Measurements from ENCODE around the gene ATAD2B.
A peak's percentile ranks its signal among the peaks of the same experiment; 100 is the strongest.

Gene ATAD2B

DNA sequence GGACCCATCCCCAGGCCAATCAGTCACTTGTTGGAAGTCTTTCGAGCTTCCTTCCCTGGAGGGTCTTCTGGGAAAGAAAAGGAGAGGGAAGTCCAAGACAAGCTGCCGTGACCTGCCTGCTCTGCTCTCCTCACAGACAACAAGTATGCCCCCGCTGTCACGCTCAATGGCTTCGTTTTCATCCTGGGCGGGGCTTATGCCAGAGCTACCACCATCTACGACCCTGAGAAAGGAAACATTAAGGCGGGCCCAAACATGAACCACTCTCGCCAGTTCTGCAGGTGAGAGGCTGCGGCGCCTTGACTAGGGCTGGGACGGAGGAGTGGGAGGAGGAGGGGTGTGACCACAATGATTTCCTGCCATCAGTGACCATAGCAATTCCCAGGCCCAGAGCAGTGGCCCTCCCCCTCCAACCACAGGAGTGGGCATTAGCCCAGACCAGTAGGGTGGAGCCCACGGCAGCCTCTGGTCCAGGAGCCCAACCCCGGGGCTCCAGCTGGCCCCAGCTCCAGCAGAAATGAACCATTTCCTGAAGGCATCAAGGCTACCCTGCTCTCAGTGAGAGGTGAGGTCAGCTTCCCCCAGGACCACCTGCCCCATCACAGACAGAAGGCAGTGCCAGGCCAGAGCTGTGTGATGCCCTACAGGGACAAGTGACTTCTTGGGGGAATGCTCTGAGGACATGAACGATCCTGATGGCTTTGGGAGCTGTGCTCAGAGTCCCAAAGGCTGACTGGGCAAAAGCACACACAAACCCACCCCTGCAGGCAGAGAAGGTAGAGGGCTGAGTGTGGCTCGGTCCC is 223.1 kb downstream of the ATAD2B start:
- no peak for DNase-seq

DNA sequence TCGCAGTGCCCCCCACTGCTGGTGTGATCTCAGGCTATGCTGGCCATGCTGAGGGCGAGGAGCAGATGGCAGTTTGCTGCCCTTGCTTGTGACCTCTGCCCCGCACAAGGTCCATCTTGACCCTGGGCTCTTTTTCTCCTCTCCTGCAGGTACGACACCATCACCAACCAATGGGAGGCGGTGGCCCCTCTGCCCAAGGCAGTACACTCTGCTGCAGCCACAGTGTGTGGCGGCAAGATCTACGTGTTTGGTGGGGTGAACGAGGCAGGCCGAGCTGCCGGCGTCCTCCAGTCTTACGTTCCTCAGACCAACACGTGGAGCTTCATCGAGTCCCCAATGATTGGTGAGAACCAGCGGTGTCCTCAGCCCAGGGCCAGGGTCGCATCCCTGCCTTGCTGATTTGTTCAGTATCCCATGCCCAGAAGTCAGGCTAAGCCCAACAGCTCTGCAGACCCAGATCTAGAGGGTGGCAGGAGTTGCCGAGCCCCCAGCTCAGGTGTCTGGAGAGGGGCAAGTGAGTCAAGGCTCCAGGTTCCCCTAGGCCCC is 223.8 kb downstream of the ATAD2B start:
- no peak for DNase-seq

DNA sequence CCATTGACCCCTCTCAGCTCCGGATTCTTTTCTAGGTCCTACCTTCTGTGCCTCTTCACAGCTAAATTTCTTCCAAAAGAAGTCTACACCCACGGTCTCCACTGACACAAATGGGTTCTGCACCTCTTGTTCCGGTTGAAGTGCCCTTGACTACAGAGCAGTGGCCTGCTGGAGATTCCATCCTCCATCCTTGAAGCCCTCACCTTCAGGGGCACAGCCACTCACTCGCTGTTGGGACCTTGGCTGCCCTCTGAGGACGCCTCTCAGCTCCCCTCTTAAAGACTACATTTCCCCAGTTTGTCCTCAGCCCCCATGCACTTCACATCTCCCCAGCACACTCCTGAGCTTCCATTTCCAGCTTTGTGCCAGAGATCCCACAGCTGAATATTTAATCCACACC is 226.3 kb downstream of the ATAD2B start:
- DNase-seq: no peak

DNA sequence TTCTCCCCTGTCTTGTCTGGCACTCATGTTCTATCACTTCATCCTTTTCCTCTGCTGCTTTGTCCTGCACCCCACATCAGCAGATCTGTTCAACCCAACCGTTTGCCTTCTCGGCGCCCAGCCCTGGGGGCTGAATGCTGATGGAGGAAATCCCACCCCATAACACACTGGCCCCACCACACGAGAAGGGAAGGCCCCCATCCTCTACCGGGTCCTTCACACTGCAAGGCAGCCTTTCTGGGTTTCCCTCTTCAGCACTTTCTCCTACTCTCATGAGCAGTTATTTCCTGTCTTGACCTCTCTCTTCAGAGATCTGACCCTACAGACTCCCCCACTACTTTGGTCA is 227.4 kb downstream of the ATAD2B start:
- DNase-seq: no peak

DNA sequence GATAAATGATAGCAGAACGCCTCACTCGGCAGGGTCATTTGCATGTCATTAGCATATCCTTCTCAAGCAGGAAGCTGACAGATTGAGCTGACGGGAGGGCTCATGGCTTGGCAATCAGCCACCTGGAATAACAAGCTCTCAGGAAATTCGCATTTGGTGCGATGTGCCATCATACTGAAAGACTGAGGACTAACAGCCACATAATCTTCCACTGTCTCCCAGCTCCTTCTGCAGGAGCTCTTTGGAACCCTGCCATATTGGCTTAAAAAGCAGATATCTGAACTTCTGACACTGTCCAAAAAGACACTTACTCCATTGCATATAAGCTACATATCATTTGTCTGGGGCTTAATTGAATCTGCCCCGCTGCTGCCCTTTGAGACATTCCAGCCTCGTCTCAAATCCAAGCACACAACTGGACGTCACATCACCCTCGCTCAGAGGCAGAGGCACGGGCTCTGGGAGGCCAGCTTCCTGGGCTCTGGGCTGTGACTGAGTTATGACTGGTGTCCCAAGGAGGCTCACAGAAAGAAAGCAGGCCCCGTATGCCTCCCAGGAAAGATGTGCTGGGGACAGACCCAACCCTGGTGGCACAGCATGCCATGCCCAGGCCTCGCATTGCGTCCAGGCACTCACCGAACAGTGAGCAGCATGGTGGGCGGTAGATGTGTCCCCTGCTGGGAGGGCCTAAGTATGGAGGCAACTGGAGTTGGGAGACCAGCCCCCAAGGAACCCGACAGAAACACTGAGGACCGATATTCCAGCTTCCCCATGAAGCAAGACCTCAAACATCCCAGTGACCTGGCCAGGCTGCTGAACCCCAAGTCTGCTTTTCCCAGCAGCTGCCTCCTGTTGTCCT is 228.0 kb downstream of the ATAD2B start:
- peak in 16 of 58 donors; percentile 19 to 56 (median 27) for DNase-seq

All from anterior cingulate cortex (tissue), 58 donors.